ENCODE measurements around the gene RHCE.
"Not testable (repeated sequence)": the region's sequence is repeated elsewhere in the genome, so short reads cannot be mapped to it uniquely, and the experiment has no call there.

Gene RHCE

DNA sequence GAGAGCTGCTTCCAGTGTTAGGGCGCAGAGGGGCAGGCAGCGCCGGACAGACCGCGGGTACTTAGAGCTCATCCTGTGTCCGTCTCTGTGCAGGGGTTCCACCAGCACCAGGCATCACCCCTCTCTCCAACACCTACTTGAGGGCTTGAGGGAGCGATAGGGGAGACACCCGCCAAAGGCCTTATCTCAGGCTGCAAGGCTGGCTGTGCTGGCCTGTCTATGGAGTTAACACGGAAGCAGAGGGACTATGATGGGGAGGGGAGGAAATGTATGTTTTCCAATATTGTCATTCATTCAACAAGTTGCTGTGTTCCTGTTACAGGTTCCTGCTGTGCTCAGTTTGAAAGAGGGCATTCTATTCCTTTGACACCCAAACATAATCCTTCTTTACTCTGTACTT is at the start of gene RHCE:
TSS of gene RHCE (minus strand) at position 111 of the 400 bp plus-strand sequence. CDS start at position 72, 39 bp downstream.
- not testable (repeated sequence) for DNase-seq

DNA sequence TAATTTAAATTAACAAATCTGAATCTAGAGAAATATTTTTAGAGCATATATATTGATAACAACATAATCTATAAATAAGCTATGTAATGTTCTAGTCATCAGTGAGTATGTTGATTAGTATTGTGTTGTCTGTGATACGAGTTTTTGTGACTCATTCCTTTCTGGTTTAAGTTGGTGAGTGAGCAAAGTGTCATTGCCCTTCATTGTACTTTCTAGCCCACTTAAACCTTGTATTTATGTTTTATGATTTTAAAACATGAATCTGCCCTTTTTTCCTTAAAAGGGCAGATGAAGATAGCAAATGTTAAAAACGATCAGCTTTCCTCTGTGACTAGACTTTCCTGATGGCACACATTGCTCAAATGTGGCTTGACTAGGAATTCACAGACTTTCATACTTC is 48.6 kb upstream of the RHCE start:
- DNase-seq: no peak

DNA sequence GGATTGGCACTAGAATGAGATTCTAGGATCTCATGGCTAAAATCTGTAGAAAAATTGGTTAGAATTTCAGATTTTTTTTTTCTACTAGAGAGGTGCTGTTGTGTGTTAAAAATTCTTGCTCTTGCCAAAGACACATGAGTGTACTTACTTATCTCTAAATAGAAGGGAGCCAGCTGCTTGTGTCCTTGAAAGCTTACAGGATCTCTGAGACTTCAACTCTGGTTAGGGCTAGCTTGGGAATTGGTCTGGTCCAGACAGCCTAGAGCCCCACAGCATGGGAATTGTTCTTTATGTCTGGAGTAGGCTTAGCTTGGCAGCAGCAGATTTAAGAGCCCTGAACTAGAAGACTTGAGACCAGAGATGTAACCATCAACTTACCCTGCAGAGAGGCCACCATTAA is 47.4 kb upstream of the RHCE start:
- no peak for DNase-seq

DNA sequence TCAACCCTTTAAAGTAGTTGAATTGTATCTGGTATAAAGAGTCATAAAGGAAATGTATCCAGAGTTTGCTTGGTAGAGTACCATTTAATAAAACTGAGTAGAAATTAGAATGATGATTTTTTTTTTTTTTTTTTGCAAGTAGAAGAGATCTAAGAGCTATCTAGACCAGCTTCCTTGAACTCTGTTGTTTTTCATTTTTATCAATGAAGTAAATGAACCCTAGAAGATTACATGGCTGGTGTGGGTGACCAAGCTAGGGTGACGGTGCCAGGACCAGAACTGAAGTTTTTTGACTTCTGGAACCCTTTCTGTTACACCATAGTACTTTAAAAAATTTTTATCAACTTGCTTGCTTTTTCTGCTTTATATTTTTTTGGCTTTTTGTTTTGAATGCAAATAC is 47.0 kb upstream of the RHCE start:
- DNase-seq: no peak

DNA sequence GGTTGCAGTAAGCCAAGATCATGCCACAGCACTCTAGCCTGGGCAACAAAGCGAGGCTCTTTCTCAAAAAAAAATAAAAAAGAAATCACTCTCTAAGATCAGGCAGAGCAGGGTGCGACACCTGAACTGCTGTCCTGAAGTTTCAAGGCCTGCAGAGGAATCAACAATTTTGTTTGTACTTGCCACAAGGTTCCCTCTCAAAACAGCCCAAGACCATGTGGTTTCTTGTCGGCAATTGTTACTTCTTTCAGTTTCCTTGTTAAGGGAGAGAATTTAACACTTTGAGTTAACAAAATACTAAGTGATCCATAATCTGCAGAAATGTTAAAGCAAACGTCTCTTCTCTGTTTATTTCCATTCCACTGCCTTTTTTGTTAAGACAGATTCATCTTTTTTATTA is 46.6 kb upstream of the RHCE start:
- DNase-seq: no peak

DNA sequence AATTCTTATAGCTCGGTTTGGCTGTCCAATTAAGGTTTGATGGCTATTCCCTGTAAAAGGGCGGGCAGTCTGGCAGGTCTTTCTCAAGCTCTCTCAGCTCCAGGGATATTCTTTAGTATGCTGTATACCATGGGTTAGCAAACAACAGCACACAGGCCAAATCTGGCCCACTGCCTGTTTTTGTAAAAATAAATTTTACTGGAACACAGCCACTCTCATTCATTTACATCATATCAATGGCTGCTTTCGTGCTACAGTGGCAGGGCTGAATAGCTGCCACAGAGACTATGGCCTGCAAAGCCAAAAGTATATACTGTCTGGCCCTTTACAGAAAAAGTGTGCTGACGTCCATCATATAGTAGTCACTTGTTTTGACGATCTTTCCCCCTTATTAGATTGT is 42.1 kb upstream of the RHCE start:
- no peak for DNase-seq

DNA sequence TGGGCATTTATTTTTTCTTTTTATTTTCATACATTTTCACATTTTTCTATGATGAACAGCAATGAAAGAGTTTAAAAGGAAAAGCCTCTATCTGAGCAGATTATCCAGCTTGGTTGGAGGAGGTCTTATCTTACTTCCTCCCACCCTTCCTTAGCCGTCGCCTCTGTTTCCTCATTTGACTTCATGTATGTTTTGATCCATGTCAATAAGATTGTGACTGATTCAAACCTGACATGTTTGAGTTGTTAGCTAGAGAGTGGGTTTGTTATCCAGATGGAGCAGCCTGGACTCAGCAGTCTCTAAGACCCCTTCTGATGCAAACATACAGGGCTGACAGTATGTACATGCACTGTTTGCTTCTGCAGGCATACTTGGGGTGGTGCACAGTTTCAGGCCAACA is 41.2 kb upstream of the RHCE start:
- DNase-seq: no peak

DNA sequence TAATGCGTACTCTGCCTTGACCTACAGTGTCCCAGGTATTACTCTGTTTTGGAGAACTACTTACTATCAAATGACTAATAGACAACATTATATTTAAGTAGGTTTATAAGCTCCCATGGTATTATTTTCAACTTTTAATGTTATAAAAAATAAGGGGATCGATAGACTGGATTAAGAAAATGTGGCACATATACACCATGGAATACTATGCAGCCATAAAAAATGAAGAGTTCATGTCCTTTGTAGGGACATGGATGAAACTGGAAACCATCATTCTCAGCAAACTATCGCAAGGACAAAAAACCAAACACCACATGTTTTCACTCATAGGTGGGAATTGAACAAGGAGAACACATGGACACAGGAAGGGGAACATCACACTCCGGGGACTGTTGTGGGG is 40.2 kb upstream of the RHCE start:
- not testable (repeated sequence) for DNase-seq

DNA sequence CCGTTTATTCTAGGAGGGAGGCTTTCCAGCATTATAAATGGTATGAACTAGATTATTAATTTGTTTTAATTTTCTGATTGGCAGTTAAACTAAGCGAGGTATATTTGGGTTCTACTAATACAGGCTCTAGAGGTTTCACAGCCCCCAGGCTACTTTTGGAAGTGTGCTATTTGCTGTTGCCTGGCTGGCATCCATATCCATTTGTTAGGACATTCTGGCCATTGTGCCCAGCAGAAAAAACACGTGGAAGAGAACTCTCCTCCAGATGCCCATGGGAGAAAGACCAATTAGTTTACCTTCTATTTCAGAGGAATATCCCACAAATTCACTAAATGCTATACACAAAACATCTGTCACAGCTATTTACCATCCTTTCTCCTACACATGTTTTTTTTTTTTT is 39.4 kb upstream of the RHCE start:
- no peak for DNase-seq

DNA sequence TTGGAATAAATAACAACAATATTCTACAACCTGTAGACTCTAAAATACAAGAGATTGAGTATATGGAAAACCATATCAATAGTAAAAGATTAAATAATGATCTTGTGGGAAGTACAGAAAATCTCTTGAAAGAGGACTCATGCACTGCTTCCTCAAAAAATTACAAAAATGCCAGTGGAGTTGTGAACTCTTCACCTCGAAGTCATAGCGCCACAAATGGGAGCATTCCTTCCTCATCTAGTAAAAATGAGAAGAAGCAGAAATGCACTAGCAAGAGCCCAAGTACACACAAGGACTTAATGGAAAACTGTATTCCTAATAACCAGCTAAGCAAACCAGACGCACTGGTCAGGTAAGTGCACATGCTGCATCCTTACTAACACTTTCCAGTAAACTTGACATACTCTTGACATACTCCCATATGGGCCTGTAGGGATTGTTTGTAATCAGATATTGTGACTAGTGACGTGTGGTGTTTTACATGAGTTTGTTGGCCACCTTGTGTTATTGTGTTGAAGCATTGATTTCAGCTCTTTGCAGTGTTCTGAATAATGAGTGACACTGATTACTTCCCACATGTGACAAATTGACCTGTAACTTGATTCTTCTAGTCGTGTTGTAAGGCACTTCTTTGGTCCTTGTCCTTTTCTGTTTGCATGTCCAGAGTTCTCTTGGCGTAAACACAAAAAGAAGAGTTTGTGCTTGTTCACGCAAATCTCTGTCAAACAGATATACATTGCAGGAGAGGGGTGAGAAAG is 38.1 kb upstream of the RHCE start:
- DNase-seq: no peak

DNA sequence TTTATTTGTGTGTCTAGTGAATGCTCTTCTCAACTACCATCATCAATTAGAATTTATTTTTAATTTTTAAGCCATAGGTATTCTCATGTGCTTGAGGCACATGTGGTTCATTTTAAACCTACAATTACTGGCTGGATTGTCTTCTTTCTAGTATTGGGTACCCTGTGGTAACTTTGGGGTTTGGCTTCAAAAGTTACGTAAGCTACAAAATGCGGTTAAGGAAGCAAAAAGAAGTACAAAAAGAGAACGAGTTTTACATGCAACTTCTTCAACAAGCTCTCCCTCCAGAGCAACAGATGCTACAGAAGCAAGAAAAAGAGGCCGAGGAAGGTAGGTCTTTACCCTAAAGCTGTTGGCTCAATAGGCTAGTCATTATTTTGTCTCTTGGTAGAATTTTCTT is 35.9 kb upstream of the RHCE start:
- DNase-seq: no peak

DNA sequence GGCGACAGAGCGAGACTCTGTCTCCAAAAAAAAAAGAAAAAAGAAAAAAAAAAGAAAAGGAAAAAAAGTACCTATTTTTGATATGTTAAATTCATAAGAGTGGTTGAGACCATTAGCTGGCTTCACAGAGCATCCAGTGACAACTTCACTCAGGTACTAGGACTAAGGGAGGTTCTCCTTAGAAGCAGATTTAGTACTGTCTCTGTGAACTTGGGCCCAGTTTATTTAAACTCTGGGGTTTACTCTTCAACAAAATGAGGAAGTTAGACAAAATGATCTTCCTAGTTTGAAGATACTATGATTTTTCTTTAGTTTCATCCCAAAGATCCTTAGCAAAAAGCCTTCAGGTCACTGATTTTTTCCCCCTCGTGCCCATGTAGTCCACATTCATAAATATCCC is 31.3 kb upstream of the RHCE start:
- DNase-seq: no peak

DNA sequence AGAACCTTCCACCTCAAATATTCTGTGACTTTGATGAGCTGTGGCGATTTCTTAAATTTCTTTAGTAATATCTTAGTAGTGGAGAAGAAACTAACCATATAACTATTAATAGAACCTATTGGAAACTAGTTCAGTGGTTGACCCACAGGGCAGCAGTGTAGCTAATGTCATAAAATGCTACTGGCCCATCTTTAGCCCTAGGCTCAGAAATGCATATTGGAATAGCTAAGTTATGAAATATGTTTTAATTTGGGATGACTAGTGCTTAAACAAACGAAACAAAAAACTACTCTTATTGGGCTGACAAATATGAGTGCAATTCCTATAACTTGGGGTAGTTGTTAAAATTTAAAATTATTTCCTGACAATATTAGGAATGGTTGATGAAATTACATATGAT is 30.3 kb upstream of the RHCE start:
- DNase-seq: no peak

DNA sequence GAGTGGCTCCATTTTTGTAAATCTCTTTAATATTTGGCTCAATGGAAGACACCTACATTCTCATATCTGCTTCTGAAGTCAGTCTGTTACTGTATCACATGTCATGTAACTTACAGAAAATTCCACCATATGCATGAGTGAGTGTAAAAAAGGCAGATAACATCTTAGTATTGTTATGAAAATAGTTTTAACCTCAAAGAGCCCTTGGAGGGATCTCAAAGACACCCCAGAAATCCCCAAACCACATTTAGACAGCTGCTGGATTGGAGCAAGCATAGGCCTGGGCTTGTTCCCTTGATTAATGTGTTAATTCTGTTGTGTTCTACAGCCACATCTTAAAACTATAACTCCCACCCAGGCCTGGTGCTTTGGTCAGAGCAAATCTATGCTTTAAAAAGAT is 26.9 kb upstream of the RHCE start:
- no peak for DNase-seq

DNA sequence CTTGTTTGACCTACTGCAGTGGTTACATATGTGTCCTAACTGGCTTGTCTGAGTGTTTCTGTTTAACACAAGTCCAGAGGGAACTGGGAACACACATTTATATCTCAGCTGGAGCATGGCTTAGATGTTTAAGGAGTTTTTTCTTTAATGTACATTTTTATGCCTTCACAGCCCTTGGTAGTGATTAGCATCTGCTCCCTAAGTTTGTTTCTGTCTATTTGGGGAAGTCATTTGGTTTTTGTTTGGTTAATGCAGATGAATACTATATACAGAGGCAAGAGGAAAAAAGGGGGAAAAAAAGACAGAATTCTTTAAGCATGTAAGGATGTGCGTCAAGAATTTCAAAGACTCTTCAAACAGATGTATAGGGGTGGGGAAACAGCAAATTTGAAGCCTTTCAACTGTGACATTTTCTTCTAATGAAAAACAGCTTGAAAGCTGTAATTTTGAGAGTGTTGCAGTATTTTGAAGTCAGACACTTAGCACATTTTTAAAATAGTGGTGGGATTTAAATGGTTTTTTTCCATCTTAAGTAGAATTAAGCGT is 25.4 kb upstream of the RHCE start:
- no peak for DNase-seq

DNA sequence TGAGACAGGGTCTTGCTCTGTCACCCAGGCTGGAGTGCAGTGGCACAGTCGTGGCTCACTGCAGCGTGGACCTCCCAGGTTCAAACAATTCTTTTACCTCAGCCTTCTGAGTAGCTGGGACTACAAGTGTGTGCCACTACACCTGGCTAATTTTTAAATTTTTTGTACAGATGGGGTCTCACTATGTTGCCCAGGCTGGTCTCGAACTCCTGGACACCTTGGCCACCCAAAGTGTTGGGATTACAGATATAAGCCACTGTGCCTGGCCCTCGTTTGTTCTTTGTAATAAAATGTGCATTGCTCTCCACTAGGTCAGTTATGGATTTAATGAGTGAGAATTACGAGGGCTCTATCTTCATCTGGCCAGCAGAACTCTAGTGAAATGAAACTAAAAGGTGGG is 24.0 kb upstream of the RHCE start:
- not testable (repeated sequence) for DNase-seq

DNA sequence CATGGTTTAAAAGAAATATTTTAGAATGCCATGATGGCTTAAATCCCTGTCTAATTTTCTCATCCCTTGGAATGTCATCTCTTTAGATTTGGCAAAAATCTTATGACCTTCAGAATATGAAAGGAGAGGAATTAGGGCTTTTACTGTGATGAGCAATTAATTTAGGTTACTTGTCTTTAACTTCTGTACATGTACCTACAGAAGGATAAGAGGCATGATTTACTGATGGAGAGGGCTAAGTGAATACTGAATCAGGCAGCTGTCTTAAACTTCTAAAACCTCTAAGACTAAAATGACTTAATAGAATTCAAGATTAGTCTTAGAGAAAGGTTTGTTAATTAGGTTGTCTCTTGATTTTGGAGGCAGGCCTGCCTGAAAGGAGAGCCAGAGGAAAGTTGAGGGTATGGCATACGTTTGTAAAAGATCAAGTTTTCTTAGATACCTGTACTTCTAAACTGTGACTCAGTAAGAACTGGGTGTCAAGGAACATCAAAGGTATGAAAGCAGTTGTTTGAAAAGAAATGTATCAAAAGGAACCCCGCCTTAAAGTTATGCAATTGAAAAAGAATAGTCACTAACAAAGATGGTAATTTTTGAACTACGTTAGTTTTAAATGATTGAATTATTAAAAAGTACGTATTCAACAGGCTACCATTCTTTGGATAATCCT is 22.5 kb upstream of the RHCE start:
- no peak for DNase-seq

DNA sequence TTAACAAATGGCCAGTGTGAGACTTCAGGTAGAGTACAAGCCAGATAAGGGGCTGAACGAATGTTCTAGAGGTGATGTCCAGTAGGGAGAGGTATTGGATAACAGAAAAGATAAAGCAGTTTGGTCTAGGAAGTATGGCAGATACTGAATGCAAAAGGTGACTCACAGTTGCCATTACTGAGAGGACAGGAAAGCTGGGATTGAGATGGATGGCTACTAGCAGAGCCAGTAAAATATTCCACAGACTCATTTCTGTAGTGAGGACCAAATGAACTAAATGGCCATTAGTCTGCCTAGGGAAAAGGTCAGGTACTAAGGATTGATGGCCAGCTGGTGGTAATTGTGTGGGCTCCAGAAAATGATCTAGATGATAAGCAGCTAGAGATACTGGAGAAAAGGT is 21.6 kb upstream of the RHCE start:
- no peak for DNase-seq

DNA sequence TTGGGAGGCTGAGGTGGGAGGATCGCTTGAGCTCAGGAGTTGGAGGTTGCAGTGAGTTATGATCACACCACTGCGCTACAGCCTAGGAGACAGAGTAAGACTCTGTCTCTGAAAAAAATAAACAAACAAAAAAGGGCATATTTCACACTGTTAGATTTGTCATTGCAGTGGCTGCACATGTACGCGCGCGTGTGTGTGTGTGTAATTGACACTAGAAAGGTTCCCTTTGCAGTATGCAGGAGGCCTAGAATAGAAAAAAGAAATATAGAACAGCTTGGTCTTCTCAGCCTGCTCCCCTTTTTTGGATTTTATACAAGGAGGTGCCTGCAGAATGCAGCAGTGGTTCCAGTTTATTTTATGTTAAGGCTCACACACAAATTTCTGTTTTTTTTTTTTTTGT is 18.7 kb upstream of the RHCE start:
- DNase-seq: no peak

DNA sequence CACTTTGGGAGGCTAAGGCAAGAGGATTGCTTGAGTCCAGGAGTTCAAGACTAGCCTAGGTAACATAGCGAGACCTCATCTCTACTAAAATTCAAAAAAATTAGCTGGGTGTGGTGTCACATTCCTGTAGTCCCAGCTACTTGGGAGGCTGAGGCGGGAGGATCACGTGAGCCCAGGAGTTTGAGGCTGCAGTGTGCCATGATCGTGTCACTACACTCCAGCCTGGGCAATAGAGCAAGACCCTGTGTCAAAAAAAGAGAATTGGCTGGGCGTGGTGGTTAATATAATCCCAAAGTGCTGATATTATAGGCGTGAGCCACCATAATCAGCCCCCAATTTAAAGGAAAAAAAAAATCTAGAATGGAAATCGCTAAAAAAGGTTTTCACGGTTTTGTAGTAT is 17.0 kb upstream of the RHCE start:
- no peak for DNase-seq

DNA sequence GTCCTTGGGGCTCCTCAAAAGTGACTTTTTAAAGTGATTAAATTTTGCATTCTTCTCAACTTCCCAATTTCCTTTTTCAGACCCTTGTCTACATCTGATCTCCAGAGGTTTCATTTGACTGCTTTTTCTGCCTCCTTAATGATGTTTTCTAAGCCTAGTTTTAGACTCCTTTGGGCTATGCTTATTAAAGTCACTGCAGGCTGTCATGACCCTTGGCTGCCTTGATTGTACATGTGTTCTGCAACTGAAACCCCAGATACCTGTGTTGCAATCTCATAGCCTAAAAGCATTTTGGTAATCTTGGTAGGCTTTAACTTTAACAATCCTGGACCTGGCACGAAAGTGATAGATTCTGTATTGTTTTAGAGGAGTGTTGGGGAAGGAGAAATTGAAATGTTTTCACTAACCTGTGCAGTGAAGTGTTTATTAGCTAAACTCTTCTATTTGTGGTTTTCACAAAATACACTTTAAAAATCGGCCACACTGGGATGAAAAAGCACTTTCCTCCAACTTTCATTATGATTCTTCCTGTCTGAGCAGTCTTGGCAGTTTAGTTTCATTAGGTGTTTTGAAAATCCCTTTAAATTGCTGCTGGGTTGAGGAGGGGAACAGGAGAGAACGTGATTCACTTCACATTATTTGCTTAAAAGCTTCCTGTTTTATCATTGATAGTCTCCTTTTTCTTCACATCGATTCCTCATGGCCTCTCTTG is 14.9 kb upstream of the RHCE start:
- no peak for DNase-seq

DNA sequence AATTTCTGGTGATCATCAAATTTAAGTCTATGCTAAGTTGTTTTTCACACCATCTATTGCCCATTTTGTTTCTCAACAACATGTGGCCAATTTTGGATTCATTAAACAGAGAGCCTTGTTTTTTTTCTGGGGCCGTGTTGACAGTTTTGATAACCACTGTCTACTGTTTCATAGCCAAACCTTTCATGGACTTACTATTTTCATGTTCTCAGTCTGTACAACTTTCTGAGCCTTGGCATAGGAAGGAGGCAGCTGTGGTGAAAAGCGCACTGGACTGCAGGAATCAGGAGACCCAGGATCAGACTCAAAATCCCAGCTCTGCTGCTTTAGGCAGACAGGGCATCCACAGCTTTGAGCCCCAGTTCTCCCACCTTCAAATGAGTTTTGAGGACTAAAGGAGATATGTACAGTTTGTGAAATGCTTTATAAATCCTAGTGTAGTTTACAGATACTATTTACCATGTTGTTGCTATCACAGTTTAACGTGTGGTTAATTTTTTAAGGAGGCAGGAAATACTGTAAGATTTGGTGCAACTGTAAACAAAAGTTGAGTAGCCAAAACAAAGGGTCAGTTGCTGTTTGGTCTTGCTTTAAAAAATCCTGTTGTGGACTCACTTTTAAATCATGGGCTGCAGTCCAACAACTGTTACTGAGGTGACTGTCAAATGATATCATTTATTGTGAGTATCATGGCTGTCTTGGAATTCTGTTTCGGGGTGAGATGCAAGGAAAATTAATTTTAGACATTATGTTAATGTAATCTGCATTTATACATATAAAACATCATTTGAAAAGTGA is 13.0 kb upstream of the RHCE start:
- no peak for DNase-seq
